HG02970 (cell line): ENCODE measurements around the gene IRAK2.

Source experiments
- ATAC-seq: cut with Tn5 transposase; IDR thresholded peaks from one replicate; pipeline ENCODE4 v1.9.1; 2021; ENCODE audit warnings: mild to moderate bottlenecking, moderate library complexity, moderate number of reproducible peaks; ENCODE audit not compliant: unreplicated experiment, low FRiP score

Gene IRAK2

GRCh38 chr3:10277115-10277625 is 112.5 kb downstream of the IRAK2 start:
- ATAC-seq, result no peak

GRCh38 chr3:10278501-10278900 is 113.8 kb downstream of the IRAK2 start:
- no peak for ATAC-seq

- no peak for ATAC-seq
Observed at GRCh38 chr3:10279384-10280176, 114.9 kb downstream of the IRAK2 start.

- no peak for ATAC-seq
Observed at GRCh38 chr3:10280177-10280529, 115.4 kb downstream of the IRAK2 start.

GRCh38 chr3:10280571-10280970 is 115.9 kb downstream of the IRAK2 start:
- ATAC-seq, result no peak

- ATAC-seq, result no peak
Observed at GRCh38 chr3:10281951-10282350, 117.2 kb downstream of the IRAK2 start.

GRCh38 chr3:10283638-10284037 is 118.9 kb downstream of the IRAK2 start:
- ATAC-seq, result no peak

GRCh38 chr3:10284496-10284895 is 119.8 kb downstream of the IRAK2 start:
- ATAC-seq, result no peak

GRCh38 chr3:10285272-10286132 is 120.8 kb downstream of the IRAK2 start:
- ATAC-seq, result no peak

GRCh38 chr3:10286133-10286524 is 121.4 kb downstream of the IRAK2 start:
- ATAC-seq, result no peak

GRCh38 chr3:10286596-10287295 is 122.0 kb downstream of the IRAK2 start:
- ATAC-seq, result no peak

GRCh38 chr3:10287936-10288574 is 123.3 kb downstream of the IRAK2 start:
- ATAC-seq, result no peak

- ATAC-seq, result no peak
Observed at GRCh38 chr3:10288575-10288960, 123.8 kb downstream of the IRAK2 start.

GRCh38 chr3:10289077-10289476 is 124.4 kb downstream of the IRAK2 start:
- no peak for ATAC-seq

- ATAC-seq, result no peak
Observed at GRCh38 chr3:10289787-10290355, 125.2 kb downstream of the IRAK2 start.

GRCh38 chr3:10290481-10291176 is 125.9 kb downstream of the IRAK2 start:
- no peak for ATAC-seq

- ATAC-seq, result no peak
Observed at GRCh38 chr3:10291641-10292040, 126.9 kb downstream of the IRAK2 start.

- peak; percentile 65 for ATAC-seq
Observed at GRCh38 chr3:10292505-10293419, 128.0 kb downstream of the IRAK2 start, which contains the start of gene GHRL. TSS of gene GHRL (minus strand) at chr3:10292947. CDS start at chr3:10290180, 2,767 bp downstream.
